Effector memory CD4-positive, alpha-beta T cell (primary cell): ENCODE results near the gene LAPTM5.

ENCODE experiments used
- DNase-seq, 3 donors: peaks; one replicate each; pipeline ENCODE4 v3.0.0-alpha.2; 2020
- H3K27ac ChIP-seq: 2 replicates; pipeline ENCODE4 v1.7.0; 2013; ENCODE audit warnings: mild to moderate bottlenecking, low read length, moderate library complexity; ENCODE audit not compliant: insufficient read depth, poor library complexity, severe bottlenecking
- H3K27me3 ChIP-seq: replicated peaks from 2 replicates; pipeline ENCODE4 v1.7.0; 2013; ENCODE audit warnings: mild to moderate bottlenecking, low read length; ENCODE audit not compliant: insufficient read depth, control insufficient read depth, poor library complexity, severe bottlenecking
- H3K36me3 ChIP-seq: 2 replicates; pipeline ENCODE4 v1.7.0; 2013; ENCODE audit warnings: mild to moderate bottlenecking, low read length, moderate library complexity; ENCODE audit not compliant: control insufficient read depth, insufficient read depth
- H3K4me1 ChIP-seq: 2 replicates; pipeline ENCODE4 v1.7.0; 2013; ENCODE audit warnings: low read length, mild to moderate bottlenecking; ENCODE audit not compliant: control insufficient read depth, insufficient read depth, poor library complexity, severe bottlenecking
- H3K4me3 ChIP-seq: 2 replicates; pipeline ENCODE4 v1.7.0; 2013; ENCODE audit warnings: low read length, low read depth, mild to moderate bottlenecking; ENCODE audit not compliant: insufficient read depth, poor library complexity, severe bottlenecking
- H3K9me3 ChIP-seq: 2 replicates; pipeline ENCODE4 v1.7.0; 2013; ENCODE audit warnings: mild to moderate bottlenecking, low read length, moderate library complexity; ENCODE audit not compliant: control insufficient read depth

The LAPTM5 gene

DNA sequence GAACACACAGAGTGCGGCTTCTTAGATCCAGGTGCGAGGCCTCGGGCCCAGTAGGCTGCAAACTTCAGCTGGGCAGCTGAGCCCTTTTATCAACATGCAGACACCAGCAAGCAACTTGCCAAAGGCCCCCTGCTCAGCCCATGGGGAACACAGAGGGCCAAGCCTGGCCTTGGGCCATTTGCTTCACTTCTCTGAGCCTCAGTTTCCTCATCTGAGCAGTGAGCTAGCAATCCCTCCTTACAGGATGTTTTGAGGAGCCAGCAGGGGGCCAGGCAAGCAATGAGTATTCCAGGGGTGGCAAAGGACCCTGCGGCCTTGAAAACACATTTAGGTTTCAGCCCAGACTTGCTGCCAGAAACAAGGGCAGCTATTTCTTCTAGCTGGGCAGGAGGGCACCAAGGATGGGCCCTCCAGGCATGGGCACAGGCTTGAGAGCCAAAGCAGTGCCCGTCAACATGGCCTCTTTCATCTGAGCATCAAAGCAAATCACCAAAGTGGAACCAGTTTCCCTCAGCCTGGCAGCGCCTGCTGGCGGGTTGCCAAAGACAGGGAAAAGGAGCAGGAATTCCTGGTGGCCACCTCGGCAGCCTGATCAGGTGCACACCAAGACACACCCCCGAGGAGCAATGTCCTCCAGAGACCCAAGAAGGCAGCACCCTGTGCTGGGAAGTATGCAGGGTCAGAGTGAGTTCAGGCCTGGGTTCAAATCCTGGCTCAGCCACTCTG lies 35.6 kb downstream of the LAPTM5 start:
- H3K4me1 ChIP-seq: peaks cover 10% of the 10 kb centered on the region
- no peaks in the 10 kb centered on the region for H3K27me3 ChIP-seq
- no peak overlapping the region for H3K4me3 ChIP-seq
- no peak for DNase-seq
- H3K9me3 ChIP-seq: no peaks in the 10 kb centered on the region
- H3K27ac ChIP-seq: no peak overlapping the region
- peaks cover 18% of the 10 kb centered on the region for H3K36me3 ChIP-seq

GRCh38 chr1:30721341-30721793 lies 36.2 kb downstream of the LAPTM5 start:
- Histone ChIP-seq H3K27me3 (no peaks in the 10 kb centered on the region), H3K27ac (no peak overlapping the region), H3K9me3 (no peaks in the 10 kb centered on the region), H3K4me3 (no peak overlapping the region), H3K4me1 (peaks cover 10% of the 10 kb centered on the region), H3K36me3 (peaks cover 18% of the 10 kb centered on the region)
- no peak for DNase-seq

DNA sequence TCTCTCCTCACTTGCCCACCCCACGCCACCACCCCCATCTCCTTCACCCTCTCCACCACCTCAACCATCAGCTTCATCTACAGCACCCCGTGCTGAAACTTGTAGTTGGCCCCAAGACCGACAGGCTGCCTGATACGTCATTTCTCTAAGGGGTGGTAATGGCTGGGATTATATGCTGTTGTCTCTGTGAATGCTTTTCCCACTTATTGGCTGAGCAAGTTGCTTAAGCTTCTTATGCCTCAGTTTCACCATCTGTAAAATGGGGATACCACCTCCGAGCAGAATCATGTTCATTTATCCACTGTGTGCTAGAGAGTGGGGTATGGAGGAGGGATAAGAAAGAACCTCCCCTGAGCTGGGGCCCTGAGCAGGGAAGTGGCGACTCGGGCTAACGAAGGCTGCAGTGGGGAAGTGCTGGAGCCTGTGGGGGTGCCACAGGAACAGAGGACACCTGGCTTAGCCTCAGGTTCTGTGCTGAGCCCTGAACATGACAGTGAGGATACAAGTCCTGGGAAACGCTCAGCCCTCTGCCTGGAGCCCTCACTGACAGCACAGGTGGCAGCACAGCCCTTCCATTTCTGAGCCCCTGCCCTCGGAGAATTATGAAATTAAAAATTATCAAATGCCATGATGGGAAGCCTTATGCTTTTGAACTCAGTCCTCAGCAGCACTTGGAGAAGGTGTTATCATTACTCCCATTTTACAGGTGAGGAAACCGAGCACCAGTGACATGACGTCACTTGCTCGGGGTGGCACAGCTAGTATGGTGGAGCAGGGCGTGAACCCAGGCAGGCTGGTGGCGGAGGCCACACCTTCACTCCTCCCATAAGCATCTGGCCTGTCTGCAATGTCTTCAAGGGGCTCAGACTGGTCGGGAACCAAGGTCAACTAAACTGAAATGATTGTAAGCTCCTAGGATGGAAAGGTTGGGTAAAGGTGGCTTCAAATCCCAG lies 37.0 kb downstream of the LAPTM5 start:
- no peaks in the 10 kb centered on the region for H3K27me3 ChIP-seq
- H3K4me1 ChIP-seq: peaks cover 10% of the 10 kb centered on the region
- H3K27ac ChIP-seq: no peak overlapping the region
- no peak overlapping the region for H3K4me3 ChIP-seq
- DNase-seq: no peak
- H3K9me3 ChIP-seq: no peaks in the 10 kb centered on the region
- peaks cover 13% of the 10 kb centered on the region for H3K36me3 ChIP-seq

DNA sequence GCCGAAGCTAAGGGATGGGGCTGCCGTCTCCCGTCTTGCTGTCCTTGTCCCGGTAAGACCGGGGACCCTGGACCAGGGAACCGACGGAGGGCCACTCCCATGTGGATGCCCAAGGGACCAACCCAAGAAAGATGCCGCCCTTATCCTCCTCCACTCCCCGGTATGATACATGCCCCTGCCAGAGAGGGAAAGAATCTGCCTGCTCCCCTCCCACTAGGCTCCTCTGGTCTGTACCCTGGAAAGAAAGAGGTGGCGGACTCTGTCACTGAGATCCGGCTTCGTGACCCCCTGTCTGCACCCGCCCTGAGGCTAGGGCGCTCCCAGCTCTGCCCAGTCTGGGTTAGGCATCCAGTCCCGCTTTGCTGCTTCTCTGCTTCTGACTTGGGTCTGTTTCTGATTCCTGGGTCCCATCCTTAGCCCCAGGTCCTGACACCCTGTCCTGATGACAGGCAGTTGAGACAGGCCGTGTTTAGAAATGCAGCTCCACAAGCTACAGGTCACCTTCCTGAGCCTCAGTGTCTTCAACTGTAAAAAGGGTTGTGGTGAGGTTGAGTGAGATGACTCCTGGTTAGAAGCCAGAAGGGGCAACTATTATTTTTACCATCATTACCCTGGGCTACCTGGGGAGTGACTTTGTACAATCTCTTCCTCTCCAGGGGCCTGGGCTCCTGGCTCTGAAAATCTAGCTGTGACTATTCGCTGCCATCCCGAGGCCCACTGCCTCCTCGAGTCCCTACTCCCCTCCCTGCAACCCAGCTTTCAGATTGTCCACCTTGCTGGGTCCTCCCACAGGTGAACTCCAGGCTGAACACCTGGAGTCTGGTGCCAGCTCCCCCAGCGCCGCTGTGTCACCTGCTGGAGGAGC lies 37.9 kb downstream of the LAPTM5 start:
- peak overlapping the region; percentile 78 for H3K4me3 ChIP-seq
- no peaks in the 10 kb centered on the region for H3K27me3 ChIP-seq
- H3K36me3 ChIP-seq: peaks cover 4% of the 10 kb centered on the region
- no peak for DNase-seq
- H3K4me1 ChIP-seq: peaks cover 10% of the 10 kb centered on the region
- H3K27ac ChIP-seq: peak overlapping the region; percentile 100
- no peaks in the 10 kb centered on the region for H3K9me3 ChIP-seq

GRCh38 chr1:30718636-30719405 lies 38.8 kb downstream of the LAPTM5 start:
- Histone ChIP-seq H3K9me3 (no peaks in the 10 kb centered on the region), H3K27me3 (no peaks in the 10 kb centered on the region), H3K4me1 (peaks cover 10% of the 10 kb centered on the region), H3K4me3 (peak overlapping the region; percentile 78), H3K36me3 (no peaks in the 10 kb centered on the region), H3K27ac (peak overlapping the region; percentile 100)
- peak; percentile 68 to 76 (median 71) for DNase-seq

GRCh38 chr1:30718091-30718635 lies 39.4 kb downstream of the LAPTM5 start:
- Histone ChIP-seq H3K4me3 (peak overlapping the region; percentile 33), H3K27ac (peak overlapping the region; percentile 100)
- peak; percentile 99 for DNase-seq

DNA sequence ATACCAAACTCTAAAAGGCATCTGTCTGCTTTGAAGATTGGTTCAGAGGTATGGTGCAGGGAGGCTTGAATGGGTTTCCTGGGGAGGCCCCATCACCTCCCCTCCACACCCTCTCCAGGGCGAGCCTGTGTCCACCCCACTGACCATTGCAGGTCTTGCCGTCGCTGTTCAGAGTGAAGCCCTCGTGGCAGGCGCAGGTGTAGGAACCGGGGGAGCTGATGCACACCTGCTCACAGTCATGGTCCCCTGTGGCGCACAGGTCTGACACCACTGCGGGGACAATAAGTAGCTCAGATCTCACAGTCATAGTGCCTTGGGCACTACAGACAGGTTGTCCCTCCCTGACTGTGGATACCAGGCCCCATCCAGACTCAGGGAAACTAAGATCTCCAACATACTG lies 40.9 kb downstream of the LAPTM5 start:
- Histone ChIP-seq H3K9me3 (no peaks in the 10 kb centered on the region), H3K27ac (no peak overlapping the region), H3K27me3 (no peaks in the 10 kb centered on the region), H3K4me3 (no peak overlapping the region), H3K36me3 (no peaks in the 10 kb centered on the region), H3K4me1 (peaks cover 10% of the 10 kb centered on the region)
- no peak for DNase-seq

More at GRCh38 chr1:30718091-30718635, 39.4 kb downstream of the LAPTM5 start:
- no peaks in the 10 kb centered on the region for H3K36me3 ChIP-seq
- H3K9me3 ChIP-seq: no peaks in the 10 kb centered on the region
- peaks cover 10% of the 10 kb centered on the region for H3K4me1 ChIP-seq
- no peaks in the 10 kb centered on the region for H3K27me3 ChIP-seq

GRCh38 chr1:30715886-30716285 lies 41.7 kb downstream of the LAPTM5 start:
- H3K36me3 ChIP-seq: no peaks in the 10 kb centered on the region
- no peak overlapping the region for H3K27ac ChIP-seq
- no peaks in the 10 kb centered on the region for H3K9me3 ChIP-seq
- H3K4me3 ChIP-seq: no peak overlapping the region
- peaks cover 10% of the 10 kb centered on the region for H3K4me1 ChIP-seq
- no peak for DNase-seq
- no peaks in the 10 kb centered on the region for H3K27me3 ChIP-seq

GRCh38 chr1:30715216-30715615 lies 42.4 kb downstream of the LAPTM5 start:
- Histone ChIP-seq H3K4me3 (no peak overlapping the region), H3K27ac (no peak overlapping the region), H3K9me3 (no peaks in the 10 kb centered on the region), H3K36me3 (no peaks in the 10 kb centered on the region), H3K4me1 (peaks cover 10% of the 10 kb centered on the region), H3K27me3 (no peaks in the 10 kb centered on the region)
- no peak for DNase-seq
